GM23338 (cell line): ENCODE measurements around the gene KRTDAP. TPM values are rescaled to one million over a fixed set of nuclear protein-coding genes. Genes with fewer than 3 reads are reported as not detected.

Experiments
- ATAC-seq: fragments of 200-7000 bp; cut with Tn5 transposase; 3 replicates; pipeline ENCODE4 v1.9.1; 2020
- DNase-seq: peaks from one replicate; pipeline ENCODE4 v3.0.0-alpha.2; 2015; ENCODE audit warnings: low spot score
- H2AFZ ChIP-seq: fragments of 200-600 bp; sonication (generic); 2 replicates; pipeline ENCODE4 v1.8.0; 2016; ENCODE audit warnings: antibody characterized with exemption, mild to moderate bottlenecking, moderate library complexity
- H3F3A ChIP-seq: fragments of 200-600 bp; sonication (generic); replicated peaks from 2 replicates; pipeline ENCODE4 v1.8.0; 2017; ENCODE audit warnings: antibody characterized with exemption, mixed run types, low read depth
- H3K27ac ChIP-seq: fragments of 200-600 bp; sonication (generic); 2 replicates; pipeline ENCODE4 v1.6.1; 2016; ENCODE audit warnings: low read depth
- H3K27me3 ChIP-seq: fragments of 200-600 bp; sonication (generic); 2 replicates; pipeline ENCODE4 v1.8.0; 2016; ENCODE audit warnings: mild to moderate bottlenecking, mixed run types, moderate library complexity; ENCODE audit not compliant: insufficient read depth
- H3K36me3 ChIP-seq: fragments of 200-600 bp; sonication (generic); 2 replicates; pipeline ENCODE4 v1.8.0; 2016; ENCODE audit warnings: mild to moderate bottlenecking; ENCODE audit not compliant: insufficient read depth
- H3K4me1 ChIP-seq: fragments of 200-600 bp; sonication (generic); 2 replicates; pipeline ENCODE4 v1.8.0; 2016; ENCODE audit warnings: mild to moderate bottlenecking, moderate library complexity; ENCODE audit not compliant: insufficient read depth
- H3K4me2 ChIP-seq: fragments of 200-600 bp; sonication (generic); 2 replicates; pipeline ENCODE4 v1.7.1; 2017; ENCODE audit warnings: mixed run types
- H3K4me3 ChIP-seq: fragments of 200-600 bp; sonication (generic); 2 replicates; pipeline ENCODE4 v1.6.1; 2016; ENCODE audit warnings: mixed run types
- H3K79me2 ChIP-seq: fragments of 200-600 bp; sonication (generic); replicated peaks from 2 replicates; pipeline ENCODE4 v1.8.0; 2017; ENCODE audit warnings: mild to moderate bottlenecking; ENCODE audit not compliant: insufficient read depth
- H3K9me2 ChIP-seq: fragments of 200-600 bp; sonication (generic); 2 replicates; pipeline ENCODE4 v1.8.0; 2017; ENCODE audit not compliant: insufficient read depth
- H4K20me1 ChIP-seq: fragments of 200-600 bp; sonication (generic); replicated peaks from 2 replicates; pipeline ENCODE4 v1.8.0; 2017; ENCODE audit warnings: mild to moderate bottlenecking; ENCODE audit not compliant: insufficient read depth
- H3K27ac Mint-ChIP-seq: 2 replicates; pipeline ENCODE4 v1.8.0; 2020; ENCODE audit warnings: inconsistent platforms, mild to moderate bottlenecking, moderate library complexity, mixed read lengths
- H3K27me3 Mint-ChIP-seq: 3 replicates; pipeline ENCODE4 v1.8.0; 2022; ENCODE audit warnings: low read depth, mild to moderate bottlenecking, moderate library complexity, mixed read lengths, inconsistent platforms; ENCODE audit not compliant: insufficient read depth, poor library complexity
- H3K36me3 Mint-ChIP-seq: 3 replicates; pipeline ENCODE4 v1.8.0; 2021; ENCODE audit warnings: low read depth, mild to moderate bottlenecking, inconsistent platforms, moderate library complexity, mixed read lengths
- H3K4me1 Mint-ChIP-seq: 3 replicates; pipeline ENCODE4 v1.8.0; 2020; ENCODE audit warnings: mild to moderate bottlenecking, inconsistent platforms, mixed read lengths
- H3K4me3 Mint-ChIP-seq: 3 replicates; pipeline ENCODE4 v1.8.0; 2021; ENCODE audit warnings: moderate library complexity, mild to moderate bottlenecking, inconsistent platforms, mixed read lengths
- H3K9me3 Mint-ChIP-seq: 3 replicates; pipeline ENCODE4 v1.8.0; 2020; ENCODE audit warnings: moderate library complexity, mild to moderate bottlenecking, inconsistent platforms, mixed read lengths
- CREB1 ChIP-seq: fragments of 250-450 bp; sonication (Bioruptor Pico); IDR thresholded peaks from 2 replicates; pipeline ENCODE4 v1.5.0; 2020; ENCODE audit warnings: low read depth, mild to moderate bottlenecking, moderate library complexity
- CTCF ChIP-seq, 2 experiments: fragments of 200-600 bp in 1 of 2; sonication (generic) in 1 of 2; conservative IDR thresholded peaks; 2 replicates each; pipeline versions ENCODE4 v1.5.1 to v1.6.1; 2016 to 2017; ENCODE audit warnings: antibody characterized with exemption in 2 of 2, low read depth in 2 of 2, mild to moderate bottlenecking in 2 of 2, moderate library complexity in 1 of 2
- ETS1 ChIP-seq: IDR thresholded peaks from 2 replicates; pipeline ENCODE4 v1.6.1; 2016; ENCODE audit warnings: antibody characterized with exemption
- EZH2 ChIP-seq: fragments of 200-600 bp; sonication (generic); IDR thresholded peaks from one replicate; pipeline ENCODE4 v1.8.0; 2017; ENCODE audit warnings: antibody characterized with exemption, mild to moderate bottlenecking, low read depth; ENCODE audit not compliant: unreplicated experiment
- EZH2phosphoT487 ChIP-seq: fragments of 200-600 bp; sonication (generic); IDR thresholded peaks from one replicate; pipeline ENCODE4 v1.8.1; 2018; ENCODE audit warnings: antibody characterized with exemption; ENCODE audit not compliant: unreplicated experiment
- JUNB ChIP-seq: IDR thresholded peaks from one replicate; pipeline ENCODE4 v1.6.1; 2016; ENCODE audit warnings: antibody characterized with exemption; ENCODE audit not compliant: unreplicated experiment
- NANOG ChIP-seq: IDR thresholded peaks from 2 replicates; pipeline ENCODE4 v1.6.1; 2016; ENCODE audit warnings: antibody characterized with exemption, borderline replicate concordance
- POLR2AphosphoS5 ChIP-seq: IDR thresholded peaks from 2 replicates; pipeline ENCODE4 v1.6.1; 2016; ENCODE audit warnings: antibody characterized with exemption, low read depth
- REST ChIP-seq: IDR thresholded peaks from one replicate; pipeline ENCODE4 v1.6.1; 2018; ENCODE audit warnings: antibody characterized with exemption; ENCODE audit not compliant: unreplicated experiment
- STAT1 ChIP-seq: IDR thresholded peaks from one replicate; pipeline ENCODE4 v1.6.1; 2016; ENCODE audit warnings: antibody characterized with exemption; ENCODE audit not compliant: unreplicated experiment
- ZNF114 ChIP-seq: fragments of 250-450 bp; sonication (Bioruptor Pico); IDR thresholded peaks from 2 replicates; pipeline ENCODE4 v1.5.0; 2020; ENCODE audit warnings: mild to moderate bottlenecking, moderate library complexity
- ZNF331 ChIP-seq: fragments of 250-450 bp; sonication (Bioruptor Pico); IDR thresholded peaks from 2 replicates; pipeline ENCODE4 v1.5.0; 2020; ENCODE audit warnings: low read depth, mild to moderate bottlenecking, moderate library complexity
- ZNF462 ChIP-seq: fragments of 250-450 bp; sonication (Bioruptor Pico); IDR thresholded peaks from 2 replicates; pipeline ENCODE4 v1.5.0; 2020; ENCODE audit warnings: mild to moderate bottlenecking, moderate library complexity
- polyA plus RNA-seq: library from polyadenylated mRNA; unstranded; fragments of >200 nt; fragmentation: Nextera tagmentation; extraction: Ambion mirVana; gene quantifications from 2 replicates; pipeline ENCODE4 v1.2.1, GENCODE V29; 2016
- total RNA-seq: library from RNA; depleted of rRNA; stranded (reverse); fragments of >200 nt; shearing (Covaris generic); gene quantifications from 2 replicates; pipeline ENCODE4 v1.2.3, GENCODE V29; 2014

KRTDAP gene
- total and polyA plus RNA-seq, 2 experiments from 2014 or later: 2.7 TPM; not detected in 1

- Mint-ChIP-seq H3K27ac (no peak overlapping the region), H3K9me3 (no peaks in the 10 kb centered on the region; the same call in 2 of the 3 replicates), H3K4me1 (peaks cover 9% of the 10 kb centered on the region; the same call in 2 of the 3 replicates), H3K27me3 (peaks cover 23% of the 10 kb centered on the region), H3K36me3 (no peaks in the 10 kb centered on the region), H3K4me3 (no peak overlapping the region)
- no peak for DNase-seq
- H3K4me1 ChIP-seq: peaks cover 9% of the 10 kb centered on the region; the same call in 1 of the 2 replicates
- H3K36me3 ChIP-seq: no peaks in the 10 kb centered on the region
- TF ChIP-seq POLR2AphosphoS5 (no peak), EZH2 (no peak), EZH2phosphoT487 (no peak), CREB1 (no peak), JUNB (no peak), ZNF114 (CRISPR knock-in tag) (no peak), CTCF (conservative IDR thresholded peaks at IDR 0.05; ENCODE audit: low read depth in 2 of 2) (no peak), NANOG (no peak), STAT1 (no peak), REST (no peak), ETS1 (no peak), ZNF331 (no peak), ZNF462 (CRISPR knock-in tag) (no peak)
- H3K9me2 ChIP-seq: no peaks in the 10 kb centered on the region
- H3K27ac ChIP-seq: no peak overlapping the region
- H2AFZ ChIP-seq: no peak overlapping the region
- no peaks in the 10 kb centered on the region for H3K79me2 ChIP-seq
- no peak overlapping the region for H3K4me2 ChIP-seq
- no peaks in the 10 kb centered on the region for H3K27me3 ChIP-seq
- no peaks in the 10 kb centered on the region for H3F3A ChIP-seq
- ATAC-seq: no peak
- no peaks in the 10 kb centered on the region for H4K20me1 ChIP-seq
- H3K4me3 ChIP-seq: no peak overlapping the region
Measured at GRCh38 chr19:35474104-35474503, 16.2 kb downstream of the KRTDAP start.
